ENCODE measurements around the gene AVPR2.

AVPR2 gene

DNA sequence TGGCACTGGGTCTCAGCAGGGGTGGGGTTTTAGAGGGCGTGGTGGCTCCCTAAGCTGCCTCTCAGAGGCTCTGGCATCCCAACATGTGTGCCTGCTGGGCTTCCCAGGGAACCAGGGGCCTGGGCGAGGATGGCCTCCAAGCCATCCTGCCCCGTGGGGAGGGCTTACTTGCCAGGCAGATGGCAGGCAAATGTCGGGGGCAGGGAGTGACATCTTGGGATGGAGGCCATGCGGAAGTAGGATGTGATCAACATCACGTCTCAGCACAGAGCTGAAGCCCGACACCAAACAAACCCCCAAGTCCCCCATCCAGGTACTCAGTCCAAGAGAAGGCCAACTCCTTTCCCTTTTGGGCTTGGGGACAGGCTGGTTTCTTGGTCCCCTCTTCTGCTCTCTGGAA is 23.2 kb upstream of the AVPR2 start:
- TF ChIP-seq TAF1 (IDR thresholded peaks at IDR 0.05; ENCODE audit: borderline replicate concordance, insufficient read depth, low read length) (no peak), POLR2AphosphoS5 (IDR thresholded peaks at IDR 0.05; ENCODE audit: low read depth, low read length) (no peak), SIN3A (IDR thresholded peaks at IDR 0.05; ENCODE audit: borderline replicate concordance, insufficient read depth, low read length) (no peak), FOXP2 (optimal IDR thresholded peaks at IDR 0.05; ENCODE audit: borderline replicate concordance, extremely low read depth, extremely low read length, insufficient read depth) (no peak)
- TF ChIP-seq, protein P1, sequence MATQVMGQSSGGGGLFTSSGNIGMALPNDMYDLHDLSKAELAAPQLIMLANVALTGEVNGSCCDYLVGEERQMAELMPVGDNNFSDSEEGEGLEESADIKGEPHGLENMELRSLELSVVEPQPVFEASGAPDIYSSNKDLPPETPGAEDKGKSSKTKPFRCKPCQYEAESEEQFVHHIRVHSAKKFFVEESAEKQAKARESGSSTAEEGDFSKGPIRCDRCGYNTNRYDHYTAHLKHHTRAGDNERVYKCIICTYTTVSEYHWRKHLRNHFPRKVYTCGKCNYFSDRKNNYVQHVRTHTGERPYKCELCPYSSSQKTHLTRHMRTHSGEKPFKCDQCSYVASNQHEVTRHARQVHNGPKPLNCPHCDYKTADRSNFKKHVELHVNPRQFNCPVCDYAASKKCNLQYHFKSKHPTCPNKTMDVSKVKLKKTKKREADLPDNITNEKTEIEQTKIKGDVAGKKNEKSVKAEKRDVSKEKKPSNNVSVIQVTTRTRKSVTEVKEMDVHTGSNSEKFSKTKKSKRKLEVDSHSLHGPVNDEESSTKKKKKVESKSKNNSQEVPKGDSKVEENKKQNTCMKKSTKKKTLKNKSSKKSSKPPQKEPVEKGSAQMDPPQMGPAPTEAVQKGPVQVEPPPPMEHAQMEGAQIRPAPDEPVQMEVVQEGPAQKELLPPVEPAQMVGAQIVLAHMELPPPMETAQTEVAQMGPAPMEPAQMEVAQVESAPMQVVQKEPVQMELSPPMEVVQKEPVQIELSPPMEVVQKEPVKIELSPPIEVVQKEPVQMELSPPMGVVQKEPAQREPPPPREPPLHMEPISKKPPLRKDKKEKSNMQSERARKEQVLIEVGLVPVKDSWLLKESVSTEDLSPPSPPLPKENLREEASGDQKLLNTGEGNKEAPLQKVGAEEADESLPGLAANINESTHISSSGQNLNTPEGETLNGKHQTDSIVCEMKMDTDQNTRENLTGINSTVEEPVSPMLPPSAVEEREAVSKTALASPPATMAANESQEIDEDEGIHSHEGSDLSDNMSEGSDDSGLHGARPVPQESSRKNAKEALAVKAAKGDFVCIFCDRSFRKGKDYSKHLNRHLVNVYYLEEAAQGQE (IDR thresholded peaks at IDR 0.05; ENCODE audit: insufficient read depth in 1 of 2, low read depth in 2 of 2, low read length in 2 of 2), result no peak

DNA sequence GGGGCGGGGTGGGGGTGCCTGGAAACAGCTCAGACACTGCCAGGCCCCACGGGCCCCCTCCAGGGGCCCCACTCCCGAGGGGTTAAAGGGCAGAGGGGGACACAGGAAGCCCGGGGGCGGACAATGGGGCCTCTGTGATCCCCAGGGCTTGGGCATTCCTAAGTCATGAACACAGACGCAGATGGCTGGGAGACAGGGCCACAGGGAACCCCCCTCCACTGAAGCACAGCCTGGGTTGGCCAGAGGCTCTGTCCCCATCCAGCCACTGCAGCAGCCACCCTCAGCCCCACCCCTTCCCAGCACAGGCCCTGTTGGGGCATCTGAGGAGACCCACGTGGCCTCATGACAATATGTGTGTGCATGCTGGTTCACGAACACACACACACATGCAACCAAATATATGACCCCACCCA is 22.4 kb upstream of the AVPR2 start:
- no peak for TF ChIP-seq POLR2AphosphoS5 (IDR thresholded peaks at IDR 0.05; ENCODE audit: low read depth, low read length)
- TF ChIP-seq TAF1 (IDR thresholded peaks at IDR 0.05; ENCODE audit: borderline replicate concordance, insufficient read depth, low read length), result no peak
- TF ChIP-seq, protein P1 (IDR thresholded peaks at IDR 0.05; ENCODE audit: insufficient read depth in 1 of 2, low read depth in 2 of 2, low read length in 2 of 2), result no peak
- no peak for TF ChIP-seq SIN3A (IDR thresholded peaks at IDR 0.05; ENCODE audit: borderline replicate concordance, insufficient read depth, low read length)
- no peak for TF ChIP-seq FOXP2 (optimal IDR thresholded peaks at IDR 0.05; ENCODE audit: borderline replicate concordance, extremely low read depth, extremely low read length, insufficient read depth)

DNA sequence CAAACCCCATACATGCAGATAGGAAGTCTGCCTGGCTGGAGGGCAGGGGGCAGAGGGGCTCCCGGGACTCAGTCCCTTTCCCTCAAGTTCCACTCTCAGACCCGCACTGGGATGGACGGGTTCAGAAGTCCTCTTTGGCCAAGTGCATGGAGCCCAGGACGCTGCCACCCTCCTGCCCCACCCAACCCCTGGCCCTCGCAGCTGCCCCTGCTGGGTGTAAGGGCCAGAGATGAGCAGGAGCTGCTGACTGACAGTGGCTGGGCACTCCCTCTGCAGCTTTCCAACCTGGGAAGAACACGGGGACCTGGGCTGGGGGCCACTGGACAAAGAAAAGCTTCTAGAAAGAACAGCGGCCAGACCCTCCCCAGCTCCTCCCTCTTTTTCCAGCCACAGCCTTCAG is 21.9 kb upstream of the AVPR2 start:
- no peak for TF ChIP-seq FOXP2 (optimal IDR thresholded peaks at IDR 0.05; ENCODE audit: borderline replicate concordance, extremely low read depth, extremely low read length, insufficient read depth)
- TF ChIP-seq, protein P1 (IDR thresholded peaks at IDR 0.05; ENCODE audit: insufficient read depth in 1 of 2, low read depth in 2 of 2, low read length in 2 of 2), result no peak
- no peak for TF ChIP-seq TAF1 (IDR thresholded peaks at IDR 0.05; ENCODE audit: borderline replicate concordance, insufficient read depth, low read length)
- no peak for TF ChIP-seq SIN3A (IDR thresholded peaks at IDR 0.05; ENCODE audit: borderline replicate concordance, insufficient read depth, low read length)
- no peak for TF ChIP-seq POLR2AphosphoS5 (IDR thresholded peaks at IDR 0.05; ENCODE audit: low read depth, low read length)

DNA sequence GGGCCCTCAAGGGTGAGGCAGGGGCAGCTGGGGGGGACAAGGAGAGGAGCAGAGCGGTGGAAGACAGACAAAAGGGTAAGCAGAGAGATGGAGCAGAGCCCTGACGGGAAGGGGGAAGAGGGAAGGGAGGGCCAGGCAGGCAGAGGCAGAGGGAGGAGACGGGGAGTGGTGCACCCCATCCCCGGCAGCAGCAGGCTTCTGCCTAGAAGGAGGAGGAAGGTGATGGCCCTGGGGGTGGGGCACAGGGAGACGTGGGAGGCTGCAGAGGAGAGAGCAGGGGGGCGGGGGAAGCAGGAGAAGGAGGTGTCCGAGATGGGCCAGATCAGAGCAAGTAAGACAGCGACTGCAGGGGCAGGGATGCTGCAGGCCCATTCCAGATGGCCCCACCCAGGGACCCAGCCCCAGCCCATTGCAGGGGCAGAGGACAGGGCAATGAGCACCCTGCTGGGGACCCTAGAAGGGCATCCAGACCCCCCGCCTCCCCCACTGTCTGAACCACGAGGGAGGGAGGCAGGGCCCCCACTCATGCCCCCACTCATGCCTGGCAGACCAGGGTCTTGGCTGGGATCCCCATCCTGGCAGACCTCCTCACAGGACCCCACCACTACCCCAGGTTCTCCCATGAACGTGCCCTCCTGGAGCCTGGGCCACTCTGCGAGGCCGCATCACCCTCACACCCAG is 21.2 kb upstream of the AVPR2 start:
- TF ChIP-seq POLR2AphosphoS5 (IDR thresholded peaks at IDR 0.05; ENCODE audit: low read depth, low read length), result no peak

DNA sequence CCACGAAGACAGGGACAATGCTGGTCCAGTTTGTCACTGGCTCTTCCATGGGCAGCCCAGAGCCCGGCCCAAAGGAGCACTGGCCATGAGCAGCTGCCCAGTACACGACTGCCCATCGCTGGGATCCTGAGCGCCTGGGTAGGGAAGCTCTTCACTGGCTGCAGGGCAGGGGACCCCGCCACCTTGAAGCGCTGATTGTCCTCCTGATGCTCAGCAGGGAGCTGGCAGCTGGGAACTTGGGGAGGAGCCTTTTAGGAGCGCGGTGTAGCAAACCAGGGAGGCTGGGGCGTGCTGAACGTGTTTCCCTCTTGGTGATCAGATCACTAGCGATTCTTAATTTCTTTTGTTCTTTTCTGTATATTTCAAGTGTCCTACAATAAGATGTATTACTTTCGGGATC is 20.3 kb upstream of the AVPR2 start:
- TF ChIP-seq SIN3A (IDR thresholded peaks at IDR 0.05; ENCODE audit: borderline replicate concordance, insufficient read depth, low read length), result no peak
- TF ChIP-seq, protein P1 (IDR thresholded peaks at IDR 0.05; ENCODE audit: insufficient read depth in 1 of 2, low read depth in 2 of 2, low read length in 2 of 2), result no peak
- TF ChIP-seq FOXP2 (optimal IDR thresholded peaks at IDR 0.05; ENCODE audit: borderline replicate concordance, extremely low read depth, extremely low read length, insufficient read depth), result no peak
- no peak for TF ChIP-seq TAF1 (IDR thresholded peaks at IDR 0.05; ENCODE audit: borderline replicate concordance, insufficient read depth, low read length)
- no peak for TF ChIP-seq POLR2AphosphoS5 (IDR thresholded peaks at IDR 0.05; ENCODE audit: low read depth, low read length)
